CD4-positive, alpha-beta memory T cell (primary cell): ENCODE results near the gene SLC16A6. TPM values are rescaled to one million over a fixed set of nuclear protein-coding genes. Genes with fewer than 3 reads are reported as not detected.
A peak's percentile ranks its signal among the peaks of the same experiment; 100 is the strongest.

Experiments used
- CTCF ChIA-PET: fragments of 350-600 bp; sonication (Branson Sonifier 250); formaldehyde crosslinking; loops from one replicate; lab custom pipeline; 2021; ENCODE audit warnings: inconsistent platforms; ENCODE audit not compliant: partially characterized antibody; lab: Charles Lee
- POLR2A ChIA-PET: fragments of 350-600 bp; sonication (Branson Sonifier 250); formaldehyde crosslinking; loops from one replicate; lab custom pipeline; 2021; ENCODE audit not compliant: partially characterized antibody; lab: Charles Lee
- DNase-seq, 5 donors: peaks; one replicate each; pipeline versions ENCODE4 v3.0.0 to v3.0.0-alpha.2; 2020 to 2022; ENCODE audit warnings: mixed read lengths in 1 of 5
- H3K27ac ChIP-seq: one replicate; pipeline ENCODE4 v1.7.0; 2013; ENCODE audit warnings: low read depth, low read length
- H3K27me3 ChIP-seq: 2 replicates; pipeline ENCODE4 v1.7.0; 2013; ENCODE audit warnings: mild to moderate bottlenecking, low read length, moderate library complexity; ENCODE audit not compliant: insufficient read depth
- H3K36me3 ChIP-seq: 2 replicates; pipeline ENCODE4 v1.7.0; 2013; ENCODE audit warnings: mild to moderate bottlenecking, low read length, moderate library complexity; ENCODE audit not compliant: insufficient read depth
- H3K4me1 ChIP-seq: 2 replicates; pipeline ENCODE4 v1.7.0; 2013; ENCODE audit warnings: mild to moderate bottlenecking, low read length, moderate library complexity; ENCODE audit not compliant: insufficient read depth
- H3K4me3 ChIP-seq, 2 donors: one replicate each; pipeline ENCODE4 v1.7.0; 2013; ENCODE audit warnings: low read length in 2 of 2, mild to moderate bottlenecking in 1 of 2
- H3K9me3 ChIP-seq, 2 donors: one replicate each; pipeline ENCODE4 v1.7.0; 2013; ENCODE audit warnings: low read length in 2 of 2, control low read depth in 1 of 2; ENCODE audit not compliant: control insufficient read depth in 1 of 2
- H3K27ac Mint-ChIP-seq, 7 donors: one replicate each; pipeline ENCODE4 v1.8.0; 2020 to 2021; ENCODE audit warnings: mixed read lengths in 7 of 7, mild to moderate bottlenecking in 6 of 7, inconsistent platforms in 3 of 7, moderate library complexity in 3 of 7
- H3K27me3 Mint-ChIP-seq, 2 donors: one replicate each; pipeline ENCODE4 v1.8.0; 2020 to 2021; ENCODE audit warnings: mixed read lengths in 2 of 2
- H3K36me3 Mint-ChIP-seq, 2 donors: one replicate each; pipeline ENCODE4 v1.8.0; 2020 to 2021; ENCODE audit warnings: mixed read lengths in 2 of 2, inconsistent platforms in 1 of 2, mild to moderate bottlenecking in 1 of 2
- H3K4me1 Mint-ChIP-seq, 4 donors: one replicate each; pipeline ENCODE4 v1.8.0; 2020 to 2021; ENCODE audit warnings: mixed read lengths in 4 of 4, mild to moderate bottlenecking in 1 of 4
- H3K4me3 Mint-ChIP-seq, 8 donors: one replicate each; pipeline ENCODE4 v1.8.0; 2020 to 2021; ENCODE audit warnings: mixed read lengths in 8 of 8, mild to moderate bottlenecking in 7 of 8, moderate library complexity in 6 of 8, inconsistent platforms in 3 of 8
- H3K9me3 Mint-ChIP-seq, 8 donors: one replicate each; pipeline ENCODE4 v1.8.0; 2020 to 2021; ENCODE audit warnings: mixed read lengths in 8 of 8, mild to moderate bottlenecking in 5 of 8, inconsistent platforms in 3 of 8, moderate library complexity in 1 of 8
- intact Hi-C: fragments of 100-400 bp; cut with micrococcal nuclease; formaldehyde crosslinking; loops from one replicate; pipeline ENCODE4 v1.15.1; 2023
- polyA plus RNA-seq, 2 donors: library from polyadenylated mRNA; unstranded; fragments of 300-500 nt; fragmentation: Illumina TruSeq; gene quantifications; one replicate each; pipeline ENCODE4 v1.2.3, GENCODE V29; 2021
- total RNA-seq, 2 experiments: library from RNA; stranded (reverse); gene quantifications; one replicate each; pipeline ENCODE4 v1.2.3, GENCODE V29; 2021

Gene SLC16A6
- total and polyA plus RNA-seq, 4 experiments from 2014 or later, result 1.7 to 7.4 (median 4.5) TPM

- no peaks in the 10 kb centered on the region for H3K36me3 ChIP-seq
- H3K9me3 ChIP-seq, result peaks cover 0 to 3% of the 10 kb centered on the region in 2 donors
- DNase-seq, result no peak
- H3K27ac ChIP-seq, result no peak overlapping the region
- no peaks in the 10 kb centered on the region for H3K27me3 ChIP-seq
- intact Hi-C loops, result no loop called here
- Mint-ChIP-seq H3K9me3 (peaks cover 0 to 22% (median 14%) of the 10 kb centered on the region in 8 donors), H3K27me3 (no peaks in the 10 kb centered on the region), H3K4me1 (peaks cover 14 to 40% (median 28%) of the 10 kb centered on the region in 4 donors), H3K27ac (peak overlapping the region in 1 of 7 donors; percentile 51), H3K36me3 (peaks cover 0 to 5% of the 10 kb centered on the region in 2 donors), H3K4me3 (no peak overlapping the region)
- ChIA-PET CTCF (interaction anchor here (1.6 kb wide), 1 partner anchor 32 kb away, joined by 4 read pairs; no protein-coding TSS in a partner anchor), POLR2A (interaction anchor here (3.2 kb wide), 1 partner anchor 31 kb away, joined by 14 read pairs; no protein-coding TSS in a partner anchor)
- H3K4me3 ChIP-seq, result no peak overlapping the region
- peaks cover 12% of the 10 kb centered on the region for H3K4me1 ChIP-seq
Measured at GRCh38 chr17:68327823-68328557, 37.1 kb upstream of the SLC16A6 start.

- peaks cover 14 to 42% (median 28%) of the 10 kb centered on the region in 4 donors for H3K4me1 Mint-ChIP-seq
- Histone ChIP-seq H3K4me3 (no peak overlapping the region), H3K27ac (no peak overlapping the region), H3K9me3 (no peaks in the 10 kb centered on the region), H3K4me1 (peaks cover 12% of the 10 kb centered on the region), H3K36me3 (no peaks in the 10 kb centered on the region), H3K27me3 (no peaks in the 10 kb centered on the region)
- peak overlapping the region in 2 of 7 donors; percentile 36 to 88 for H3K27ac Mint-ChIP-seq
- H3K36me3 Mint-ChIP-seq, result peaks cover 0 to 5% of the 10 kb centered on the region in 2 donors
- no peak for DNase-seq
- H3K9me3 Mint-ChIP-seq, result peaks cover 0 to 13% (median 7%) of the 10 kb centered on the region in 8 donors
- H3K4me3 Mint-ChIP-seq, result no peak overlapping the region
- POLR2A ChIA-PET, result interaction anchor here (1.4 to 3.2 kb wide), 2 partner anchors 14 to 30 kb away, joined by 3 to 14 read pairs; no protein-coding TSS in a partner anchor
- intact Hi-C loops, result no loop called here
- CTCF ChIA-PET, result no interaction called here
- H3K27me3 Mint-ChIP-seq, result no peaks in the 10 kb centered on the region
Measured at GRCh38 chr17:68326681-68327080, 35.8 kb upstream of the SLC16A6 start.

DNA sequence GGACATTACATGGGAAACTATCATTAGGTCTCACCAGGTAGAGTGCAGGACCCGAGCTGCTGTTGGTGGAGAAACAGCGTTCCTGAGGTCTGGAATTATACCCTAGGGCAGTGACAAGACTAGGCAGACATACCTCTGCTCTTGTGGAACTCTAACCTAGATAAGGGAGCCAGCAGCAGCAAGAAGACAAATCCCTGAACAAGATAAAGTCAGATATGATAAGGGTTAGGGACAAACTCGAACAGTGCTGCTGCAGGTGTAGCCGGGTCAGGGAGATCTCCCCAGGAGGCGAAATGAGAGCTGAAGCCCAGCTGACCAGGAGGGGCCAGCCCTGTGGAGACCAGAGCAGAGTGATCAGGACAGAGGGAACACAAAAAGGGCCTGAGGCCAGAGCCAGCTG, 35.0 kb upstream of the SLC16A6 start:
- H3K9me3 ChIP-seq, result no peaks in the 10 kb centered on the region
- H3K27me3 ChIP-seq, result no peaks in the 10 kb centered on the region
- intact Hi-C loops, result no loop called here
- ChIA-PET CTCF (interaction anchor here (1.2 to 1.6 kb wide), 2 partner anchors 10 to 26 kb away, joined by 3 to 5 read pairs; no protein-coding TSS in a partner anchor), POLR2A (interaction anchor here (1.1 to 2.8 kb wide), 4 partner anchors 12 to 29 kb away, joined by 3 to 8 read pairs (median 3); no protein-coding TSS in a partner anchor)
- Mint-ChIP-seq H3K9me3 (peaks cover 0 to 9% (median 4%) of the 10 kb centered on the region in 8 donors), H3K36me3 (peaks cover 0 to 5% of the 10 kb centered on the region in 2 donors), H3K27me3 (no peaks in the 10 kb centered on the region), H3K4me3 (no peak overlapping the region), H3K4me1 (peaks cover 14 to 43% (median 28%) of the 10 kb centered on the region in 4 donors), H3K27ac (no peak overlapping the region)
- DNase-seq, result no peak
- peaks cover 12% of the 10 kb centered on the region for H3K4me1 ChIP-seq
- no peak overlapping the region for H3K27ac ChIP-seq
- H3K36me3 ChIP-seq, result no peaks in the 10 kb centered on the region
- no peak overlapping the region for H3K4me3 ChIP-seq

DNA sequence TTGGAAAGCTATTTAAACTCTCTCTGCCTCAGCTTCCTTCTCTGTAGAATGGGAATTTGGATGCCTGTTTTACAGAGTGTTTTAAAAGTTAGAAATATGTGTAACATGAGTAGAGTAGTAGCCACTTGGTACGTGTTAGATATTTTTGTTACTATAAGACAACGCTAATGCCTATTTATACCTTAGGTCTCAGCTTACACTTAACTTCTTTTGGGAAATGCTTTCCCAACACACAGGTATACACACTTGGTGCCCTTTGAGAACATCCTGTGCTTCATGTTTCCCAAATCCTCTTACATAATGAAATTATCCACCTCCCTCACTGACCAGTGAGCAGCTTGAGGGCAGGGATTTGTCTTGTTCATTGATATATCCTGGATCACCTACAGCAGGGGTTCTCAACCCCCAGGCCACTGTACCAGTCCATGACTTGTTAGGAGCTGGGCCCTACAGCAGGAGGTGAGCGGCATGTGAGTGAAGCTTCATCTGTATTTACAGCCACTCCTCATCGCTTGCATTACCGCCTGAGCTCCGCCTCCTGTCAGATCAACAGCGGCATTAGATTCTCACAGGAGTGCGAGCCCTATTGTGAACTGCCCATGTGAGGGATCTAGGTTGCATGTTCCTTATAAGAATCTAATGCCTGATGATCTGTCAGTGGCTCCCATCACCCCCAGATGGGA, 33.9 kb upstream of the SLC16A6 start:
- Histone ChIP-seq H3K4me1 (peaks cover 12% of the 10 kb centered on the region), H3K9me3 (no peaks in the 10 kb centered on the region), H3K27ac (no peak overlapping the region), H3K36me3 (no peaks in the 10 kb centered on the region), H3K27me3 (no peaks in the 10 kb centered on the region), H3K4me3 (no peak overlapping the region)
- H3K27me3 Mint-ChIP-seq, result no peaks in the 10 kb centered on the region
- peaks cover 14 to 53% (median 33%) of the 10 kb centered on the region in 4 donors for H3K4me1 Mint-ChIP-seq
- H3K9me3 Mint-ChIP-seq, result peaks cover 0 to 2% (median 0%) of the 10 kb centered on the region in 8 donors
- no peaks in the 10 kb centered on the region for H3K36me3 Mint-ChIP-seq
- no peak for DNase-seq
- no peak overlapping the region for H3K27ac Mint-ChIP-seq
- ChIA-PET CTCF (interaction anchor here (1.0 to 1.6 kb wide), 7 partner anchors 11 to 114 kb away, joined by 3 to 6 read pairs (median 5); partner anchors contain the start of gene ARSG), POLR2A (interaction anchor here (1.1 to 2.8 kb wide), 6 partner anchors 11 to 34 kb away, joined by 3 to 8 read pairs (median 4); partner anchors contain the start of genes ARSG and SLC16A6)
- intact Hi-C loops, result no loop called here
- peak overlapping the region in 1 of 8 donors; percentile 34 for H3K4me3 Mint-ChIP-seq

DNA sequence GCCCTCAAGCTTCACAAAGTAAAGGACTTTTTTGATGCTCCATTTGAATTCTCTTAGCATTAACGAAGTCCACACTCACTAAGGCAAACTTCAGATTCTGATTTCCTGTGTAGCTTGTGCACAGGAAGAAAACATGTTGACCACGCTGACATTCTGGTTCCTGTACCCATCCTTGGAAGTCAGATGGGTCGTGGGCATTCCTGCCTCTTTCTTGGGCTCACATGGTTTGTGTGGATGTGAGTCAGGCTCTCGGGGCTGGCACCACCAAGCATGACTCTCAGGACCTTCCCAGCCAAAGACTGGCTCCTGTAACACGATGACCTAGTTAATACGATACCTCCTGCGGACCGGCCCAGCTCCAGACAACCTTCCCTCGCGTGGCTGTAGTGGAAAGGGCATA, 33.2 kb upstream of the SLC16A6 start:
- H3K36me3 ChIP-seq, result no peaks in the 10 kb centered on the region
- intact Hi-C loops, result no loop called here
- H3K36me3 Mint-ChIP-seq, result no peaks in the 10 kb centered on the region
- ChIA-PET CTCF (interaction anchor here (0.9 to 1.6 kb wide), 5 partner anchors 20 to 115 kb away, joined by 3 to 6 read pairs (median 5); partner anchors contain the start of gene ARSG), POLR2A (interaction anchor here (1.1 to 2.8 kb wide), 4 partner anchors 10 to 33 kb away, joined by 3 to 8 read pairs (median 6); partner anchors contain the start of genes ARSG and SLC16A6)
- H3K27ac ChIP-seq, result no peak overlapping the region
- no peaks in the 10 kb centered on the region for H3K27me3 ChIP-seq
- H3K27me3 Mint-ChIP-seq, result no peaks in the 10 kb centered on the region
- no peak overlapping the region for H3K4me3 ChIP-seq
- H3K4me1 ChIP-seq, result peaks cover 12% of the 10 kb centered on the region
- no peak overlapping the region for H3K27ac Mint-ChIP-seq
- peak overlapping the region in 3 of 8 donors; percentile 15 to 34 (median 34) for H3K4me3 Mint-ChIP-seq
- no peak for DNase-seq
- H3K9me3 Mint-ChIP-seq, result peaks cover 0 to 2% (median 0%) of the 10 kb centered on the region in 8 donors
- H3K4me1 Mint-ChIP-seq, result peaks cover 14 to 53% (median 33%) of the 10 kb centered on the region in 4 donors
- H3K9me3 ChIP-seq, result no peaks in the 10 kb centered on the region

GRCh38 chr17:68322630-68323029, 31.7 kb upstream of the SLC16A6 start:
- intact Hi-C loops, result no loop called here
- Mint-ChIP-seq H3K27me3 (no peaks in the 10 kb centered on the region), H3K9me3 (no peaks in the 10 kb centered on the region), H3K4me1 (peaks cover 12 to 53% (median 35%) of the 10 kb centered on the region in 4 donors), H3K36me3 (no peaks in the 10 kb centered on the region), H3K27ac (no peak overlapping the region), H3K4me3 (no peak overlapping the region)
- no peak overlapping the region for H3K27ac ChIP-seq
- CTCF ChIA-PET, result no interaction called here
- no peak overlapping the region for H3K4me3 ChIP-seq
- H3K9me3 ChIP-seq, result no peaks in the 10 kb centered on the region
- peaks cover 17% of the 10 kb centered on the region for H3K4me1 ChIP-seq
- H3K27me3 ChIP-seq, result no peaks in the 10 kb centered on the region
- no peak for DNase-seq
- POLR2A ChIA-PET, result interaction anchor here (0.9 kb wide), 1 partner anchor 26 kb away, joined by 3 read pairs; no protein-coding TSS in a partner anchor
- no peaks in the 10 kb centered on the region for H3K36me3 ChIP-seq
